ENCODE data around the gene RBM39. TPM values are rescaled to one million over a fixed set of nuclear protein-coding genes. Genes with fewer than 3 reads are reported as not detected.
A peak's percentile ranks its signal among the peaks of the same experiment; 100 is the strongest.
"Not testable (repeated sequence)": the region's sequence is repeated elsewhere in the genome, so short reads cannot be mapped to it uniquely, and the experiment has no call there.

RBM39 gene
- total RNA-seq, 4 donors from 2014 or later, result 143 to 272 (median 165) TPM

- TF ChIP-seq POLR2A (IDR thresholded peaks at IDR 0.05; ENCODE audit: low read depth), result no peak
- no peak for TF ChIP-seq CTCF (IDR thresholded peaks at IDR 0.05)
- no peak for TF ChIP-seq EP300 (IDR thresholded peaks at IDR 0.05)
- no peak for TF ChIP-seq POLR2AphosphoS5 (IDR thresholded peaks at IDR 0.05)
- intact Hi-C loops (cut with DNase I), result no loop called here
- H3K27ac ChIP-seq (replicated peaks in 1 of 4), result no peak overlapping the region
- H3K27me3 ChIP-seq, result no peaks in the 10 kb centered on the region
- 87% methylated on average over 4 of the region's 4 CpGs for WGBS
- H3K9me3 ChIP-seq, result no peaks in the 10 kb centered on the region
- DNase-seq (ENCODE audit: extremely low spot score), result no peak
- H3K4me1 ChIP-seq, result peaks cover 19 to 34% (median 29%) of the 10 kb centered on the region in 4 donors
- no peak overlapping the region for H3K4me3 ChIP-seq
- peaks cover 14 to 57% (median 54%) of the 10 kb centered on the region in 4 donors for H3K36me3 ChIP-seq
Observed at GRCh38 chr20:35695978-35696377, 46.1 kb downstream of the RBM39 start.

- intact Hi-C loops (cut with DNase I), result no loop called here
- Histone ChIP-seq H3K4me3 (no peak overlapping the region), H3K36me3 (peaks cover 14 to 63% (median 57%) of the 10 kb centered on the region in 4 donors), H3K4me1 (peaks cover 19 to 27% (median 24%) of the 10 kb centered on the region in 4 donors), H3K27ac (replicated peaks in 1 of 4) (no peak overlapping the region), H3K27me3 (no peaks in the 10 kb centered on the region), H3K9me3 (no peaks in the 10 kb centered on the region)
- 91% methylated on average over 2 of the region's 2 CpGs for WGBS
- DNase-seq (ENCODE audit: extremely low spot score), result peak; percentile 26
- TF ChIP-seq POLR2AphosphoS5 (IDR thresholded peaks at IDR 0.05) (no peak), POLR2A (IDR thresholded peaks at IDR 0.05; ENCODE audit: low read depth) (no peak), EP300 (IDR thresholded peaks at IDR 0.05) (no peak), CTCF (IDR thresholded peaks at IDR 0.05) (no peak)
Observed at GRCh38 chr20:35695245-35695749, 46.8 kb downstream of the RBM39 start.

- intact Hi-C loops (cut with DNase I), result no loop called here
- Histone ChIP-seq H3K27ac (replicated peaks in 1 of 4) (no peak overlapping the region), H3K36me3 (peaks cover 38 to 99% (median 84%) of the 10 kb centered on the region in 4 donors), H3K4me3 (no peak overlapping the region), H3K4me1 (no peaks in the 10 kb centered on the region), H3K27me3 (no peaks in the 10 kb centered on the region), H3K9me3 (no peaks in the 10 kb centered on the region)
- WGBS, result 94% methylated on average over 4 of the region's 4 CpGs
- peak; percentile 68 for DNase-seq (ENCODE audit: extremely low spot score)
- no peak for TF ChIP-seq CTCF (IDR thresholded peaks at IDR 0.05)
- TF ChIP-seq EP300 (IDR thresholded peaks at IDR 0.05), result no peak
- no peak for TF ChIP-seq POLR2A (IDR thresholded peaks at IDR 0.05; ENCODE audit: low read depth)
- no peak for TF ChIP-seq POLR2AphosphoS5 (IDR thresholded peaks at IDR 0.05)
Observed at GRCh38 chr20:35690265-35690664, 51.8 kb downstream of the RBM39 start.

- peaks cover 36 to 92% (median 59%) of the 10 kb centered on the region in 4 donors for H3K36me3 ChIP-seq
- H3K27ac ChIP-seq (replicated peaks in 1 of 4); H3K4me1 ChIP-seq; intact Hi-C loops (cut with DNase I); H3K27me3 ChIP-seq; H3K9me3 ChIP-seq; H3K4me3 ChIP-seq: not testable (repeated sequence)
- WGBS, result 85% methylated on average over 11 of the region's 11 CpGs
- peak in 1 of 3 experiments; percentile 24 for TF ChIP-seq CTCF (IDR thresholded peaks at IDR 0.05)
- peak; percentile 12 for DNase-seq (ENCODE audit: extremely low spot score)
Observed at GRCh38 chr20:35686872-35687271, 55.2 kb downstream of the RBM39 start.

GRCh38 chr20:35685368-35685767, 56.7 kb downstream of the RBM39 start:
- DNase-seq (ENCODE audit: extremely low spot score), result peak; percentile 2
- H3K9me3 ChIP-seq; H3K4me1 ChIP-seq; H3K27me3 ChIP-seq; intact Hi-C loops (cut with DNase I); H3K4me3 ChIP-seq; H3K27ac ChIP-seq (replicated peaks in 1 of 4): not testable (repeated sequence)
- 95% methylated on average over 9 of the region's 9 CpGs for whole genome bisulfite sequencing
- H3K36me3 ChIP-seq, result peaks cover 33 to 92% (median 57%) of the 10 kb centered on the region in 4 donors
